Measurements from ENCODE around the gene MMAB.

MMAB gene

GRCh38 chr12:109561711-109562030 lies 11.6 kb downstream of the MMAB start:
- Histone ChIP-seq H3K9ac (ENCODE audit: low read depth, low read length, poor library complexity) (no peak overlapping the region), H2BK15ac (ENCODE audit: low read length) (no peak overlapping the region), H4K8ac (ENCODE audit: low read depth, low read length) (no peak overlapping the region), H3K4ac (ENCODE audit: low read length) (no peak overlapping the region), H3K4me2 (ENCODE audit: insufficient read depth, low read length, poor library complexity, severe bottlenecking) (no peak overlapping the region), H3K4me1 (ENCODE audit: control insufficient read depth in 2 of 2, insufficient read depth in 1 of 2, low read depth in 1 of 2, low read length in 2 of 2) (peaks cover 0 to 4% of the 10 kb centered on the region in 2 donors), H3K9me3 (replicated peaks in 1 of 2; ENCODE audit: control insufficient read depth in 2 of 2, insufficient read depth in 1 of 2, low read depth in 1 of 2, low read length in 2 of 2) (peaks cover 0 to 3% of the 10 kb centered on the region in 2 donors), H2BK5ac (ENCODE audit: low read length) (no peak overlapping the region), H2AFZ (ENCODE audit: low read length) (no peak overlapping the region), H2BK120ac (ENCODE audit: low read depth, low read length) (no peak overlapping the region), H3K23ac (ENCODE audit: low read depth, low read length, poor library complexity) (peak overlapping the region; percentile 35), H3K14ac (ENCODE audit: low read length) (no peak overlapping the region), H3K79me1 (ENCODE audit: low read depth, low read length) (no peaks in the 10 kb centered on the region), H2BK12ac (ENCODE audit: low read length) (no peak overlapping the region), H3K27me3 (ENCODE audit: control insufficient read depth in 3 of 3, insufficient read depth in 3 of 3, low read depth in 1 of 3, low read length in 3 of 3) (no peaks in the 10 kb centered on the region), H2AK5ac (ENCODE audit: low read depth, low read length) (no peak overlapping the region), H3K4me3 (ENCODE audit: low read length in 2 of 2) (no peak overlapping the region), H3K36me3 (replicated peaks in 1 of 2; ENCODE audit: control insufficient read depth in 2 of 2, insufficient read depth in 2 of 2, low read length in 2 of 2) (peaks cover 40 to 99% of the 10 kb centered on the region in 2 donors), H4K91ac (ENCODE audit: low read depth, low read length, poor library complexity) (no peak overlapping the region), H3K18ac (ENCODE audit: low read length) (peak overlapping the region; percentile 19), H3K27ac (replicated peaks; ENCODE audit: low read length) (no peak overlapping the region)
- no CpG with 5 or more reads among the region's 10 CpGs for WGBS, 2 donors (ENCODE audit: extremely low coverage in 2 of 2, insufficient read length in 2 of 2, insufficient replicate concordance in 1 of 2)
- no peak for DNase-seq (ENCODE audit: low spot score)

GRCh38 chr12:109560867-109561710 lies 12.2 kb downstream of the MMAB start:
- Histone ChIP-seq H3K79me1 (ENCODE audit: low read depth, low read length) (no peaks in the 10 kb centered on the region), H2BK5ac (ENCODE audit: low read length) (no peak overlapping the region), H2AFZ (ENCODE audit: low read length) (no peak overlapping the region), H3K9me3 (replicated peaks in 1 of 2; ENCODE audit: control insufficient read depth in 2 of 2, insufficient read depth in 1 of 2, low read depth in 1 of 2, low read length in 2 of 2) (peaks cover 0 to 3% of the 10 kb centered on the region in 2 donors), H3K14ac (ENCODE audit: low read length) (no peak overlapping the region), H2BK15ac (ENCODE audit: low read length) (no peak overlapping the region), H2BK12ac (ENCODE audit: low read length) (peak overlapping the region; percentile 78), H3K4me3 (ENCODE audit: low read length in 2 of 2) (no peak overlapping the region), H3K23ac (ENCODE audit: low read depth, low read length, poor library complexity) (peak overlapping the region; percentile 35), H2AK5ac (ENCODE audit: low read depth, low read length) (peak overlapping the region; percentile 60), H3K27ac (replicated peaks; ENCODE audit: low read length) (no peak overlapping the region), H3K36me3 (replicated peaks in 1 of 2; ENCODE audit: control insufficient read depth in 2 of 2, insufficient read depth in 2 of 2, low read length in 2 of 2) (peaks cover 35 to 99% of the 10 kb centered on the region in 2 donors), H4K91ac (ENCODE audit: low read depth, low read length, poor library complexity) (no peak overlapping the region), H3K4ac (ENCODE audit: low read length) (peak overlapping the region; percentile 41), H3K4me2 (ENCODE audit: insufficient read depth, low read length, poor library complexity, severe bottlenecking) (no peak overlapping the region), H2BK120ac (ENCODE audit: low read depth, low read length) (no peak overlapping the region), H3K4me1 (ENCODE audit: control insufficient read depth in 2 of 2, insufficient read depth in 1 of 2, low read depth in 1 of 2, low read length in 2 of 2) (peaks cover 0 to 4% of the 10 kb centered on the region in 2 donors), H4K8ac (ENCODE audit: low read depth, low read length) (no peak overlapping the region), H3K9ac (ENCODE audit: low read depth, low read length, poor library complexity) (no peak overlapping the region), H3K18ac (ENCODE audit: low read length) (peak overlapping the region; percentile 74), H3K27me3 (ENCODE audit: control insufficient read depth in 3 of 3, insufficient read depth in 3 of 3, low read depth in 1 of 3, low read length in 3 of 3) (no peaks in the 10 kb centered on the region)
- WGBS, 2 donors (ENCODE audit: extremely low coverage in 2 of 2, insufficient read length in 2 of 2, insufficient replicate concordance in 1 of 2): no CpG with 5 or more reads among the region's 30 CpGs
- no peak for DNase-seq (ENCODE audit: low spot score)

GRCh38 chr12:109559601-109560000 lies 13.7 kb downstream of the MMAB start:
- Histone ChIP-seq H4K91ac (ENCODE audit: low read depth, low read length, poor library complexity) (no peak overlapping the region), H2BK15ac (ENCODE audit: low read length) (no peak overlapping the region), H3K9me3 (replicated peaks in 1 of 2; ENCODE audit: control insufficient read depth in 2 of 2, insufficient read depth in 1 of 2, low read depth in 1 of 2, low read length in 2 of 2) (peaks cover 0 to 3% of the 10 kb centered on the region in 2 donors), H3K9ac (ENCODE audit: low read depth, low read length, poor library complexity) (no peak overlapping the region), H3K36me3 (replicated peaks in 1 of 2; ENCODE audit: control insufficient read depth in 2 of 2, insufficient read depth in 2 of 2, low read length in 2 of 2) (peaks cover 25 to 87% of the 10 kb centered on the region in 2 donors), H2BK12ac (ENCODE audit: low read length) (no peak overlapping the region), H2BK120ac (ENCODE audit: low read depth, low read length) (no peak overlapping the region), H3K23ac (ENCODE audit: low read depth, low read length, poor library complexity) (no peak overlapping the region), H3K4ac (ENCODE audit: low read length) (no peak overlapping the region), H3K79me1 (ENCODE audit: low read depth, low read length) (no peaks in the 10 kb centered on the region), H3K27me3 (ENCODE audit: control insufficient read depth in 3 of 3, insufficient read depth in 3 of 3, low read depth in 1 of 3, low read length in 3 of 3) (no peaks in the 10 kb centered on the region), H3K4me2 (ENCODE audit: insufficient read depth, low read length, poor library complexity, severe bottlenecking) (no peak overlapping the region), H3K14ac (ENCODE audit: low read length) (no peak overlapping the region), H3K18ac (ENCODE audit: low read length) (no peak overlapping the region), H4K8ac (ENCODE audit: low read depth, low read length) (no peak overlapping the region), H3K4me3 (ENCODE audit: low read length in 2 of 2) (no peak overlapping the region), H2BK5ac (ENCODE audit: low read length) (no peak overlapping the region), H3K4me1 (ENCODE audit: control insufficient read depth in 2 of 2, insufficient read depth in 1 of 2, low read depth in 1 of 2, low read length in 2 of 2) (peaks cover 0 to 8% of the 10 kb centered on the region in 2 donors), H2AK5ac (ENCODE audit: low read depth, low read length) (no peak overlapping the region), H2AFZ (ENCODE audit: low read length) (no peak overlapping the region), H3K27ac (replicated peaks; ENCODE audit: low read length) (no peak overlapping the region)
- WGBS, 2 donors (ENCODE audit: extremely low coverage in 2 of 2, insufficient read length in 2 of 2, insufficient replicate concordance in 1 of 2): no CpG with 5 or more reads among the region's 10 CpGs
- no peak for DNase-seq (ENCODE audit: low spot score)

- Histone ChIP-seq H3K18ac (ENCODE audit: low read length) (no peak overlapping the region), H3K36me3 (replicated peaks in 1 of 2; ENCODE audit: control insufficient read depth in 2 of 2, insufficient read depth in 2 of 2, low read length in 2 of 2) (peaks cover 24 to 83% of the 10 kb centered on the region in 2 donors), H3K9ac (ENCODE audit: low read depth, low read length, poor library complexity) (peak overlapping the region; percentile 13), H4K91ac (ENCODE audit: low read depth, low read length, poor library complexity) (no peak overlapping the region), H3K27me3 (ENCODE audit: control insufficient read depth in 3 of 3, insufficient read depth in 3 of 3, low read depth in 1 of 3, low read length in 3 of 3) (no peaks in the 10 kb centered on the region), H2BK12ac (ENCODE audit: low read length) (peak overlapping the region; percentile 75), H3K4me3 (ENCODE audit: low read length in 2 of 2) (no peak overlapping the region), H2AFZ (ENCODE audit: low read length) (no peak overlapping the region), H3K4ac (ENCODE audit: low read length) (peak overlapping the region; percentile 17), H3K4me2 (ENCODE audit: insufficient read depth, low read length, poor library complexity, severe bottlenecking) (no peak overlapping the region), H3K27ac (replicated peaks; ENCODE audit: low read length) (no peak overlapping the region), H3K14ac (ENCODE audit: low read length) (no peak overlapping the region), H2BK5ac (ENCODE audit: low read length) (no peak overlapping the region), H3K79me1 (ENCODE audit: low read depth, low read length) (no peaks in the 10 kb centered on the region), H3K4me1 (ENCODE audit: control insufficient read depth in 2 of 2, insufficient read depth in 1 of 2, low read depth in 1 of 2, low read length in 2 of 2) (peaks cover 0 to 9% of the 10 kb centered on the region in 2 donors), H3K9me3 (replicated peaks in 1 of 2; ENCODE audit: control insufficient read depth in 2 of 2, insufficient read depth in 1 of 2, low read depth in 1 of 2, low read length in 2 of 2) (peaks cover 0 to 3% of the 10 kb centered on the region in 2 donors), H2AK5ac (ENCODE audit: low read depth, low read length) (no peak overlapping the region), H2BK15ac (ENCODE audit: low read length) (no peak overlapping the region), H2BK120ac (ENCODE audit: low read depth, low read length) (no peak overlapping the region), H4K8ac (ENCODE audit: low read depth, low read length) (no peak overlapping the region), H3K23ac (ENCODE audit: low read depth, low read length, poor library complexity) (no peak overlapping the region)
- no CpG with 5 or more reads among the region's 6 CpGs for WGBS, 2 donors (ENCODE audit: extremely low coverage in 2 of 2, insufficient read length in 2 of 2, insufficient replicate concordance in 1 of 2)
- no peak for DNase-seq (ENCODE audit: low spot score)
These were observed 14.2 kb downstream of the MMAB start for GRCh38 chr12:109559200-109559505.
